Naive thymus-derived CD8-positive, alpha-beta T cell (primary cell): ENCODE data around the gene SMARCC1. TPM values are rescaled to one million over a fixed set of nuclear protein-coding genes. Genes with fewer than 3 reads are reported as not detected.
"Not testable (repeated sequence)": the region's sequence is repeated elsewhere in the genome, so short reads cannot be mapped to it uniquely, and the experiment has no call there.

ENCODE experiments used
- ATAC-seq, 2 donors: fragments of 150-1000 bp; cut with Tn5 transposase in 1 of 2; sonication (Bioruptor Pico), chemical (Tn5 transposase) in 1 of 2; 1 replicate in 1 of 2; 2 replicates in 1 of 2; pipeline ENCODE4 v1.10.0; 2021; ENCODE audit warnings: mild to moderate bottlenecking in 2 of 2, moderate library complexity in 2 of 2
- POLR2A ChIA-PET: fragments of 350-600 bp; sonication (Branson Sonifier 250); formaldehyde crosslinking; loops from one replicate; lab custom pipeline; 2021; ENCODE audit warnings: antibody characterized with exemption; lab: Charles Lee
- DNase-seq, 10 donors: peaks; one replicate each; pipeline versions ENCODE4 v3.0.0 to v3.0.0-alpha.2; 2020 to 2022
- H3K27ac Mint-ChIP-seq, 10 donors: one replicate each; pipeline ENCODE4 v1.8.0; 2020 to 2022; ENCODE audit warnings: mild to moderate bottlenecking in 10 of 10, mixed read lengths in 10 of 10, moderate library complexity in 4 of 10, inconsistent platforms in 1 of 10
- H3K27me3 Mint-ChIP-seq, 5 donors: one replicate each; pipeline ENCODE4 v1.8.0; 2021 to 2022; ENCODE audit warnings: mixed read lengths in 5 of 5
- H3K36me3 Mint-ChIP-seq, 3 donors: one replicate each; pipeline ENCODE4 v1.8.0; 2020 to 2022; ENCODE audit warnings: mixed read lengths in 3 of 3, mild to moderate bottlenecking in 2 of 3, inconsistent platforms in 1 of 3
- H3K4me1 Mint-ChIP-seq, 4 donors: one replicate each; pipeline ENCODE4 v1.8.0; 2021 to 2022; ENCODE audit warnings: mixed read lengths in 4 of 4
- H3K4me3 Mint-ChIP-seq, 10 donors: one replicate each; pipeline ENCODE4 v1.8.0; 2020 to 2022; ENCODE audit warnings: mild to moderate bottlenecking in 10 of 10, mixed read lengths in 10 of 10, moderate library complexity in 6 of 10, inconsistent platforms in 1 of 10
- H3K9me3 Mint-ChIP-seq, 9 donors: one replicate each; pipeline ENCODE4 v1.8.0; 2020 to 2022; ENCODE audit warnings: mixed read lengths in 9 of 9, mild to moderate bottlenecking in 3 of 9, inconsistent platforms in 1 of 9, moderate library complexity in 1 of 9
- polyA plus RNA-seq, 3 donors: library from polyadenylated mRNA; unstranded; fragments of 300-500 nt; fragmentation: Illumina TruSeq; gene quantifications; one replicate each; pipeline ENCODE4 v1.2.3, GENCODE V29; 2021
- total RNA-seq, 8 experiments: library from RNA in 2 of 8; stranded (reverse) in 2 of 8; gene quantifications; one replicate each; pipeline ENCODE4 v1.2.3 and lab custom pipeline; 2021 to 2026

Gene SMARCC1
- total RNA-seq, result 100 to 1,000 TPM in 1 of 2 experiments, 10 to 100 TPM in 1; 99.6 to 111 TPM
- 10 to 100 TPM; 57.7 to 67.0 (median 65.6) TPM for polyA plus RNA-seq
- total RNA-seq (lab: John Stamatoyannopoulos, UW), result 169 to 260 (median 200) reads per million in 6 experiments

DNA sequence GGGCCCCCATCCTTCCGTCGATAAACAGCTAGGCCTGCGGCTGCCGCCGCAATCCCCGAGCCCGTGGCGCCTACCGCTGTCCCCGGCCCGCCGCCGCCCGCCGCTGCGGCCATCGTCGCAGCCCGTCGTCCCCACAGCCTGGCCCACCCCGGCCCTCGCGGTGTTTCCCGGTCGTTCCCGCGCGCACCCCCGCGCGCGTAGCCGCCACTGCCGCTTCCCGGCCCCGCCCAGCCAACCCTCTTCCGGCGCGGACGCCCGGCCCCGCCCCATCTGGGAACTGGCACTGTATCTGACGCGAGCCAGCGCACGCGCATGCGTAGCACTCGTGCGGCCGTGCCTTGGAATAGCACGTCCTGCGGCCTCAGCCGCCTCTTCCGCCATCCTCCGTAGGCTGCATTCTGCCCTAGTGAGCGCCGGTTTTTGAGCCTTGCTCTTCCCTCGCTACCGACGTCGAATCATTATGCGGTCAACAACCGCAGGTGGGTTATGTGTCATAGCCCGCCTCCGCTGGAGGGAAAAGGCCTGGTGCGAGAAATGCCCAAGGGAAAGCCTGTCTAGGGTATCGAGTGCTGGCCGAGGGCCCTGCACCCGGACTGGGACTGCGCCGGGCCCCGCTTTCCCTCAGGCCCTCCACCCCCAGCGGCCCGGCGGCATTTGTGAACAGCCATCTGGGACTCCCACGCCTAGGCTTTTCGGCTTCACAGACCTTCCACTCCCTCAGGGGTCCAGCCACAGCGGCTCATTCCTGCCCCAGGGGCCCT is at the start of gene SMARCC1:
TSS of gene SMARCC1 (minus strand) at position 209 of the 761 bp plus-strand sequence. CDS start at position 113, 96 bp downstream.
- peak within 1 kb of the TSS; percentile 85 to 98 (median 96) for H3K4me3 Mint-ChIP-seq
- peaks cover 9 to 41% (median 31%) of the 10 kb centered on the region in 4 donors for H3K4me1 Mint-ChIP-seq
- POLR2A ChIA-PET, result interaction anchor here (1.0 to 1.5 kb wide), 4 partner anchors 9 to 401 kb away, joined by 4 to 7 read pairs (median 4); partner anchors contain the start of genes ELP6 and PTPN23
- DNase-seq, result peak; percentile 94 to 99 (median 96)
- H3K9me3 Mint-ChIP-seq, result no peaks in the 10 kb centered on the region
- H3K36me3 Mint-ChIP-seq, result peaks cover 0 to 2% (median 0%) of the 10 kb centered on the region in 3 donors
- H3K27me3 Mint-ChIP-seq, result no peaks in the 10 kb centered on the region
- ATAC-seq, result peak; percentile 90 to 91
- H3K27ac Mint-ChIP-seq, result peak within 1 kb of the TSS; percentile 92 to 99 (median 98)

DNA sequence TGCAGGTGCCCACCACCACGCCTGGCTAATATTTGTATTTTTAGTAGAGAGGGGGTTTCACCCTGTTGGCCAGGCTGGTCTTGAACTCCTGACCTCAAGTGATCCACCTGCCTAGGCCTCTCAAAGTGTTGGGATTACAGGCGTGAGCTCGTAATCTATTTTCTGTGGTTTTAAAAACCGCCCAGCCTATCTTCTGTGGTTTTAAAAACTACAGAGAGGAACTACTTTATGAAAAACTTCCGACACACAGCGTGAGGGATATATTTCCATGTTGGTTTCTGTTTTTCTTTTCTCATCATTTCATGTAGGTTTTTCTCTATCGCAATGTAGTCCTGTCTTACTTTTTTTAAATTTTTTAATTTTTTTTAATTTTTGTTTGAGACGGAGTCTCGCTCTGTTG is 47.8 kb upstream of the SMARCC1 start:
- not testable (repeated sequence) for DNase-seq, ATAC-seq, H3K27me3 Mint-ChIP-seq, H3K9me3 Mint-ChIP-seq
- Mint-ChIP-seq H3K4me3 (peak overlapping the region in 1 of 10 donors; percentile 18), H3K27ac (peak overlapping the region in 8 of 10 donors; percentile 15 to 81 (median 54)), H3K4me1 (peaks cover 17 to 38% (median 32%) of the 10 kb centered on the region in 4 donors), H3K36me3 (peaks cover 5 to 67% (median 14%) of the 10 kb centered on the region in 3 donors)
- POLR2A ChIA-PET, result interaction anchor here (0.6 kb wide), 1 partner anchor 69 kb away, joined by 3 read pairs; no protein-coding TSS in a partner anchor

DNA sequence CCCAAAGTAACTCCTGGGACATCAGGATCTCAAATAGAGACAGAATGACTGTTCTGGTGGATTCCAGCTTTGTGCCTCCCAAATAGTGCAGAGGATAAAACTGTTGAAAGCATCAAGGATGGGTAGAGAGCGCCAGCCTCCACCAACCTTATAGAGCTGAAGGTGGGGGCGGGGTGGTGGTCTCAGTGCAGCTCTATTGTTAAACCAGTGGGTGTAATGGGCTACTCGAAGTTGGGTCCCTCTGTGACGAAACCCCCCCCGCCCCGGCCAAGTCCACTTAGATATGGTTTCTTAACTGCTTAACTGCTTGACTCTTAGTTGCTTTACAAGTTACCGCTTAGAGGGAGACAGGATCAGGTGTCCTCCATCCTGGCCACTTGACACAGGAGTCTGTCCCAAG is 43.9 kb upstream of the SMARCC1 start:
- H3K4me3 Mint-ChIP-seq, result peak overlapping the region; percentile 80 to 93 (median 88)
- peak overlapping the region; percentile 53 to 96 (median 90) for H3K27ac Mint-ChIP-seq
- H3K4me1 Mint-ChIP-seq, result peaks cover 15 to 37% (median 30%) of the 10 kb centered on the region in 4 donors
- peaks cover 5 to 49% (median 11%) of the 10 kb centered on the region in 3 donors for H3K36me3 Mint-ChIP-seq
- no peaks in the 10 kb centered on the region for H3K9me3 Mint-ChIP-seq
- no peak for ATAC-seq
- DNase-seq, result no peak
- POLR2A ChIA-PET, result interaction anchor here (0.6 to 2.0 kb wide), 11 partner anchors 9 to 445 kb away, joined by 3 to 8 read pairs (median 4); partner anchors contain the start of genes ELP6, PTPN23 and SMARCC1
- H3K27me3 Mint-ChIP-seq, result no peaks in the 10 kb centered on the region

DNA sequence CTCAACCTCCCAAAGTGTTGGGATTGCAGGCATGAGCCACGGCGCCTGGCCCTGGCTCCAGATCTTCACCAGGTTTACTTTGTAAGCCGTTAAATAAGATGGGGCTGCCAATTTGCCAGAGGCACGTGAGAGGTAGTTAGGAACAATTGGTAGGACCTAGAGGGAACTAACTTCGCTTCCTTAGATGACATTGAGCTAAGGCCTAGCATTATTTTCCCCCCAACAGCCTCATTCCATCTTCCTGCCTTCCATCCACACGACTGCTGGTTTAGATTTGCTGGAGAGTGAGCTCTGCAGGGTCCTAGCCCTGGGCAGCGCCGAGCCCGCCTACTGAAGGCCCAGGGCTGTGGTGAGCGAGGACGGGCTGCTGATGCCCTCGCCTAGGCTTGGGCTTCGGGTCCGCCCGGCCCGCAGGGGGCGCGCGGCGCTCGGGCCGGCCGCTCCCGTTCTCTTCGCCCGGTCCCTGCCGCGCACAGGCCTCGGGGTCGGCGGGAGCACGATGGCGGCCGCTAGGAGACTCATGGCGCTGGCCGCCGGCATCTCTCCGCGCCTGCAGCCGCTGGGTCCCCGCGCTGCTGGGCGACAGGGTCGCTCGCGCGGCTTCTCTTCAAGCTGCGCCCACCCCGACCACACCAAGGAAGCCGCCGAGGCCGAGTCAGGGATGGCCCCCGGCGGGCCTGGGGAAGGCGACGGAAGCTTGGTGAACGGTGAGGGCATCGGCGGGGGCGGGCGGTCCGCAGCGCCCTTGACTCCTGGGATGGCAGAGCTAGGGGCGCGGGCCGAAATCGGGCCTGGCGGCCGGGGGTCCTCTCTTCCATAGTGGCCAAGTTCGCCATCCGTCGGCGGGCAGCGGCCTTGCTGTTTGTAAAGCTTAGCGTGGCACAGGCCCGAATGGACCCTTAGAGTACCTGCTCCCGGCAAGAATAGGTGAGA is 43.1 kb upstream of the SMARCC1 start:
- ATAC-seq, result peak; percentile 98 to 99

DNA sequence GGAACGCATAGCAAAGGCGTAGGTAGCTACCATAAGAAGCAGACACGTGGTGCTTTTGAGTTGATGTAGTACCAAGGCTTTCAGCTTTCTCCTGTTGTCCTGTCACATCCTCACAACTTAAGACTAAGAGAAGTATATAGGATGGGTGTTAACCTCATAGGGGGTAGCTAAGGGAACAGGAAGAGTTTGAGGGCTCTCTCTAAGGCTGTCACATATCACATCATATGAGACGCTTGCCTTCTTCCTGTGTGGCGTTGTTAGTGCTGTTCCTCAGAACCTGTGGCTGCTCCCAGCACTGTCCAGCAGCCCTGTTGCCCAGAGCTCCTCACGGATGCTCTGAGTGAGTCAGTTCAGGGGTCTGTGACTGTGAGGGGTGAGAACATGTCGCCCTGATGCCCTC is 35.9 kb upstream of the SMARCC1 start:
- peaks cover 0 to 68% (median 11%) of the 10 kb centered on the region in 3 donors for H3K36me3 Mint-ChIP-seq
- no peak for DNase-seq

More for the DNA sequence above, 43.1 kb upstream of the SMARCC1 start:
- peak overlapping the region; percentile 80 to 93 (median 88) for H3K4me3 Mint-ChIP-seq
- peak; percentile 64 to 82 (median 78) for DNase-seq
- H3K27ac Mint-ChIP-seq, result peak overlapping the region; percentile 78 to 96 (median 93)
- POLR2A ChIA-PET, result interaction anchor here (0.6 to 2.0 kb wide), 12 partner anchors 8 to 444 kb away, joined by 3 to 8 read pairs (median 4); partner anchors contain the start of genes ELP6, PTPN23 and SMARCC1
- H3K4me1 Mint-ChIP-seq, result peaks cover 15 to 37% (median 30%) of the 10 kb centered on the region in 4 donors
- H3K27me3 Mint-ChIP-seq, result no peaks in the 10 kb centered on the region
- H3K36me3 Mint-ChIP-seq, result peaks cover 5 to 52% (median 13%) of the 10 kb centered on the region in 3 donors
- no peaks in the 10 kb centered on the region for H3K9me3 Mint-ChIP-seq

DNA sequence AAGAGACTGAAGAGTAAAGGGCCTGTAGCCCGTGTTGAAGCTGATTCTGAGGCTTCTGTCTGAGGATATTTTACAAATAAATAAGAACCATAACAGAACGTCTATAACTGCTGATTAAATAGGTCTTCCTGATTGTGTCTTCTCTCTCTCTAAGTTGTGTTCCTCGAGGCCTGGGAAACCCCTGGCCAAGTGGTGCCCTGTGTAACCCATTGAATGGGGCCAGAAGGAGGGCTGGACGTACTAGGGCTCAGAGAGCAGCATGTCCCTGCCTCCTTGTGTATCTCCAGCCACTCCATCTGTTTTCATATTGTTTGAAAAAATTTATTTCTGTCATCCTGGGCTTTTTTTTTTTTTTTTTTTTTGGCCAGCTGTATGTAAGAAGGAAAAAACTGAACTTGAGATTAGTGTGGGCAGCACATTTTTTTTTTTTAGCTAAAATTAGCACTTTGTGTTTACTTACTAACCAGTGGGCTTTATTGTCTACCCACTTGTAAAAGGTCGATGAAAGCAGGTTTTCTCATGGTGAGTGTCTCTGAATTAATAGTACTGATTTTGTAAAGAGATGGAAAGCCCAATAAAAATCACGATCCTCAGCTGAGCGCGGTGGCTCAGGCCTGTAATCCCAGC is 32.0 kb upstream of the SMARCC1 start:
- DNase-seq, result no peak
- Mint-ChIP-seq H3K27me3 (no peaks in the 10 kb centered on the region), H3K4me3 (no peak overlapping the region), H3K27ac (peak overlapping the region in 3 of 10 donors; percentile 36 to 85 (median 40)), H3K36me3 (peaks cover 5 to 73% (median 11%) of the 10 kb centered on the region in 3 donors), H3K9me3 (no peaks in the 10 kb centered on the region), H3K4me1 (peaks cover 0 to 14% (median 6%) of the 10 kb centered on the region in 4 donors)
- no peak for ATAC-seq
- POLR2A ChIA-PET, result interaction anchor here (1.0 kb wide), 1 partner anchor 9 kb away, joined by 4 read pairs; no protein-coding TSS in a partner anchor

More for the DNA sequence above, 35.9 kb upstream of the SMARCC1 start:
- no peak for ATAC-seq
- no peaks in the 10 kb centered on the region for H3K9me3 Mint-ChIP-seq
- peaks cover 0 to 4% (median 3%) of the 10 kb centered on the region in 4 donors for H3K4me1 Mint-ChIP-seq
- peak overlapping the region in 1 of 10 donors; percentile 63 for H3K27ac Mint-ChIP-seq
- H3K4me3 Mint-ChIP-seq, result no peak overlapping the region
- H3K27me3 Mint-ChIP-seq, result no peaks in the 10 kb centered on the region
- POLR2A ChIA-PET, result no interaction called here

DNA sequence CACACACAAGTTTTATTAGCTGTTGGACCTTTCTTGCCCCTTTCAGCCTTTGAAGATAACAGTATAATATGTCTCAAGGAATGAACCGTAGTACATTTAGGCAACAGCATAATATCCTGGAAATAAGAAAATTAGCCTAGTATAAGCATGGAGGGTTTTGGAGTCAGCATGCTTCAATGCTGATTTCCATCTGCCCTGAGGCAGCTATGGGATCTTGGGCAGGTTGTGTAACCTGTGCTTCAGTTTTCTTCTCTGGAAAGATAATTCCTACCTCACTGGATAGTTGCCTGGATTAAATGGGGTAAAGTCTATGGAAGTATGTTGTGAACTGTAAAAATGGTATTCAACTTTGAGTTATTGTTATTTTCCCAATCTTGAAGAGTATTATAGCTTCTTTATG is 22.9 kb upstream of the SMARCC1 start:
- H3K9me3 Mint-ChIP-seq, result peaks cover 0 to 1% (median 0%) of the 10 kb centered on the region in 9 donors
- H3K4me1 Mint-ChIP-seq, result peaks cover 11 to 36% (median 17%) of the 10 kb centered on the region in 4 donors
- POLR2A ChIA-PET, result interaction anchor here (0.6 to 1.7 kb wide), 5 partner anchors 10 to 279 kb away, joined by 3 to 6 read pairs (median 4); no protein-coding TSS in a partner anchor
- H3K27me3 Mint-ChIP-seq, result no peaks in the 10 kb centered on the region
- DNase-seq (no peak), ATAC-seq (no peak)
- H3K27ac Mint-ChIP-seq, result peak overlapping the region in 8 of 10 donors; percentile 73 to 97 (median 90)
- peaks cover 0 to 32% (median 0%) of the 10 kb centered on the region in 3 donors for H3K36me3 Mint-ChIP-seq
- H3K4me3 Mint-ChIP-seq, result peak overlapping the region in 8 of 10 donors; percentile 63 to 96 (median 91)

DNA sequence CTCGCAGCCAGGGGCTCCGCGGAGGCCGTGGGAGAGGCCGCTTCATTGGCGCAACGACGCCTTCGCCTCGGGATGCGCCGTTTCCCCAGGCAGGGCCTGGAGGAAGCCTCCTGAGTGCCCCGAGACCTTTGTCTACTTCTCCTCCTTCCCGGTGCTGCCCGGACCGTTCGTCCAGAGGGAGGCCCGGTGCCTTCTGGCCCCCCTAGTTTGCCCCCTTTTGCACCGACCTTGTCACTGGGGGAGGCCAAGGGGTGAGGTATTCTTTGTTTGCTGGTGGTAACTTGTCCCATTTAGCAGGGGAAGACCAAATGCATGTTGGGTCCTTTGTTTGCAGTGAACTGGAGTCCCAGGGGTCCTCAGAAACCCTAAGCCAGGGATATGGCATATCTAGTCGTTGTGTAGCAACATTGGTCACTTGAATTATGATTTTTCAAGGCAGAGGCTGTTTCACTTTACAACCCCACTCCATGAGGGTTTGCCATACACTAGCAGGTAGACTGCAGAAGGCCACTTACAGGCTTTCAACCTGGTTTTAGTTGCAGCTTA is 21.9 kb upstream of the SMARCC1 start:
- H3K27ac Mint-ChIP-seq, result peak overlapping the region; percentile 83 to 97 (median 95)
- peak overlapping the region; percentile 87 to 96 (median 94) for H3K4me3 Mint-ChIP-seq
- peaks cover 0 to 22% (median 0%) of the 10 kb centered on the region in 3 donors for H3K36me3 Mint-ChIP-seq
- DNase-seq (no peak), ATAC-seq (peak in 1 of 2 donors; percentile 25)
- peaks cover 0 to 1% (median 0%) of the 10 kb centered on the region in 9 donors for H3K9me3 Mint-ChIP-seq
- peaks cover 11 to 34% (median 17%) of the 10 kb centered on the region in 4 donors for H3K4me1 Mint-ChIP-seq
- no peaks in the 10 kb centered on the region for H3K27me3 Mint-ChIP-seq
- POLR2A ChIA-PET, result interaction anchor here (1.7 kb wide), 1 partner anchor 20 kb away, joined by 4 read pairs; no protein-coding TSS in a partner anchor

DNA sequence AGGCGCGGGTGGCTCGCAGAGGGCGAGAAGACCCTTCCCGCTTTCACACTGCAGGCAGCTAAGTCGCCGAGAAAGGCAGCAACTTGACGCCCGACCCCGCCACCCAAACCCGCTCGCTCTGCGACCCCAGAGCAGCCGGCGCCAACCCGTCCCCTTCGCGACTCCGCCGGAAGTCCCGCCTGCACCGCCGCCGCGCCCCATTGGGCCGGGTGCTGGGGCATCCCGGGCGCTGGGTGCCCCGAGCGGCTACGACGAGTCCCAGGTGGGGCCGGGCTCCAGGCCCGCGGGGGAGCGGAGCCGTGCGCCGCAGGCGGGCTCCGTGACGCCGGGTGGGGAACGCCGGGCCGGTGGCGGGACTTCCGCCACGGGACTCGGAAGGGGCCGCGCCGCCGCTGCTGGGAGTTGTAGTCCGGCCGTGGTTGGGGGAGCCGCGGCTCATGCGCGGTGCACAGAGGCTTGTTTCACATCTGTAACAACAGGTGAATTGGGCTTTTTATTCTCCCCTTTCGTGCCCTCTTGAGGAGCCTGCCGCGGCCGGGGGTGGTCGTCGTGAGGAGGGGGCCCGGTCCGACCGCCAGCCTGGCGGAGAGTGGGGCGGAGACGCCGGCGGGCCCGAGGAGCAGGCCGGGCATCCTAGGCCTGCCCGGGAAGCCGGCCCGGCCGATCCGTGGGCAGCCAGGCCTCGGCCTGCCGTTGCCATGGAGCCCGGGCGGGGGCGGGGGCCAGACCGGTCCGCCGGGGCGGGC is 21.2 kb upstream of the SMARCC1 start, which contains the start of gene DHX30:
TSS of gene DHX30 (plus strand) at position 405 of the 746 bp plus-strand sequence. CDS start 7,546 bp downstream, outside the sequence.
- POLR2A ChIA-PET, result interaction anchor here (1.7 kb wide), 1 partner anchor 21 kb away, joined by 4 read pairs; no protein-coding TSS in a partner anchor
- H3K9me3 Mint-ChIP-seq, result peaks cover 0 to 1% (median 0%) of the 10 kb centered on the region in 9 donors
- peak within 1 kb of the TSS; percentile 90 to 97 (median 96) for H3K27ac Mint-ChIP-seq
- ATAC-seq (peak; percentile 91 to 92), DNase-seq (peak; percentile 76 to 90 (median 84))
- H3K4me1 Mint-ChIP-seq, result peaks cover 11 to 34% (median 17%) of the 10 kb centered on the region in 4 donors
- no peaks in the 10 kb centered on the region for H3K27me3 Mint-ChIP-seq
- peak within 1 kb of the TSS; percentile 88 to 96 (median 94) for H3K4me3 Mint-ChIP-seq
- peaks cover 0 to 16% (median 0%) of the 10 kb centered on the region in 3 donors for H3K36me3 Mint-ChIP-seq

DNA sequence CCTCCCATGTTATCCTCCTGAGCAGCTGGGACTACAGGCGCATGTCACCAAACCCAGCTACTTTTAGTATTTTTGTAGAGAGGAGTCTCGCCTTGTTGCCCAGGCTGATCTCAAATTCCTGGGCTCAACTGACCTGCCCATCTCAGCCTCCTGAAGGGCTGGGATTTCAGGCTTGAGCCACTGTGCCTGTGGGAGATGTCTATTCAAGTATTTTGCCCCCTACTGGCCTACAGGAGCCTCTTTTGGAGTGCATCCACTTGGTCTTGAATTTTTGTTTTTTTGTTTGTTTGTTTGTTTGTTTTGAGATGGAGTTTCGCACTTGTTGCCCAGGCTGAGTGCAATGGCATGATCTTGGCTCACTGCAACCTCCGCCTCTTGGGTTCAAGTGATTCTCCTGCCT is 18.0 kb upstream of the SMARCC1 start:
- Mint-ChIP-seq H3K9me3 (peaks cover 0 to 1% (median 0%) of the 10 kb centered on the region in 9 donors), H3K4me1 (peaks cover 11 to 22% (median 14%) of the 10 kb centered on the region in 4 donors), H3K36me3 (no peaks in the 10 kb centered on the region), H3K4me3 (peak overlapping the region in 1 of 10 donors; percentile 24), H3K27ac (no peak overlapping the region), H3K27me3 (no peaks in the 10 kb centered on the region)
- POLR2A ChIA-PET, result no interaction called here
- DNase-seq (no peak), ATAC-seq (no peak)
